ENCODE results near the gene MFRP. TPM values are rescaled to one million over a fixed set of nuclear protein-coding genes. Genes with fewer than 3 reads are reported as not detected.

MFRP gene
- total RNA-seq, 1 experiment from 2014 or later = not detected

DNA sequence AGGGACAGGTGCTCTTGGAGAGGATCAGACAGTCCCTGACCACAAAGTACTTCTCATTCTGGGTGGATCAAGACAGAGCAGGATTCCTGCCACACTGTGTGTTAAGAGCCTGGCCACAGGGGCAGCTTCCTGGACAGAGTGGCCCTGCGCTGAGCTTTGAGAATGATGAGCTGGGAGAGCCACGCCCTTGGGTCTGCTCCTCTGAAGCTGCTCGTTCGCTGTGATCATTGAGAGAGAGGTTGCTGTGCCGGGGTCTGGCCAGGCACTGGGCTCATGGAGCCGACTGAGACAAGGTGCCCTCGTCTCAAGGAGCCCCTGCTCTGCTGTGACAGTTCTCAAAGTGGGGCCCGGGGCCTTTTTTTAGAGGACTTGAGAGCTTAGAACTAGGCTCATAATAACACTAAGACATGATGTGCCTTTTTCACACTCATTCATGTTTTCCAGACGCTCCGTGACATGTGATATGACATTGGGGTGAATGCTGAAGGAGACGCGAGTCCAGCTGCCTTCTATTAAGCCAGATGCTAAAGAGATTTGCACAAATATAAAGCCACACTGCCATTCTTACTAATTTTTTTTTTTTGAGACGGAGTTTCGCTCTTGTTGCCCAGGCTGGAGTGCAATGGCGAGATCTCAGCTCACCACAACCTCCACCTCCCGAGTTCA, 1.6 kb upstream of the MFRP start:
- H3K9me3 ChIP-seq (ENCODE audit: control insufficient read depth, insufficient read depth, low read depth, low read length) = no peaks in the 10 kb centered on the region
- H3K27ac ChIP-seq (ENCODE audit: low read length) = no peak overlapping the region
- H3K4me3 ChIP-seq (ENCODE audit: low read depth in 2 of 2, low read length in 2 of 2) = no peak overlapping the region
- no peaks in the 10 kb centered on the region for H3K36me3 ChIP-seq (ENCODE audit: control insufficient read depth, insufficient read depth, low read length)
- ChIA-PET CTCF (interaction anchor here (0.5 to 1.5 kb wide), 3 partner anchors 10 to 987 kb away, joined by 4 to 5 read pairs (median 4); no protein-coding TSS in a partner anchor), POLR2A (interaction anchor here (0.7 kb wide), 1 partner anchor 65 kb away, joined by 3 read pairs; no protein-coding TSS in a partner anchor)
- intact Hi-C loops (cut with micrococcal nuclease; ENCODE audit: unreplicated experiment) (no loop called here), in situ Hi-C loops (cut with HindIII; ENCODE audit: low pct_unique_long_range_greater_than_20kb, low sequenced_read_pairs) (no loop called here)
- peaks cover 3% of the 10 kb centered on the region; the same call in 1 of the 2 replicates for H3K4me1 ChIP-seq (ENCODE audit: control insufficient read depth, insufficient read depth, low read length)
- BruUV-seq (replicated peaks) = no TSS peak
- TF ChIP-seq TCF7L2 (IDR thresholded peaks at IDR 0.05; ENCODE audit: low read depth, low read length) (no peak), POLR2AphosphoS5 (IDR thresholded peaks at IDR 0.05; ENCODE audit: low read depth, low read length) (no peak), SIN3A (IDR thresholded peaks at IDR 0.05; ENCODE audit: borderline replicate concordance, insufficient read depth, low read depth, low read length) (no peak)
- TF ChIP-seq, protein P1, sequence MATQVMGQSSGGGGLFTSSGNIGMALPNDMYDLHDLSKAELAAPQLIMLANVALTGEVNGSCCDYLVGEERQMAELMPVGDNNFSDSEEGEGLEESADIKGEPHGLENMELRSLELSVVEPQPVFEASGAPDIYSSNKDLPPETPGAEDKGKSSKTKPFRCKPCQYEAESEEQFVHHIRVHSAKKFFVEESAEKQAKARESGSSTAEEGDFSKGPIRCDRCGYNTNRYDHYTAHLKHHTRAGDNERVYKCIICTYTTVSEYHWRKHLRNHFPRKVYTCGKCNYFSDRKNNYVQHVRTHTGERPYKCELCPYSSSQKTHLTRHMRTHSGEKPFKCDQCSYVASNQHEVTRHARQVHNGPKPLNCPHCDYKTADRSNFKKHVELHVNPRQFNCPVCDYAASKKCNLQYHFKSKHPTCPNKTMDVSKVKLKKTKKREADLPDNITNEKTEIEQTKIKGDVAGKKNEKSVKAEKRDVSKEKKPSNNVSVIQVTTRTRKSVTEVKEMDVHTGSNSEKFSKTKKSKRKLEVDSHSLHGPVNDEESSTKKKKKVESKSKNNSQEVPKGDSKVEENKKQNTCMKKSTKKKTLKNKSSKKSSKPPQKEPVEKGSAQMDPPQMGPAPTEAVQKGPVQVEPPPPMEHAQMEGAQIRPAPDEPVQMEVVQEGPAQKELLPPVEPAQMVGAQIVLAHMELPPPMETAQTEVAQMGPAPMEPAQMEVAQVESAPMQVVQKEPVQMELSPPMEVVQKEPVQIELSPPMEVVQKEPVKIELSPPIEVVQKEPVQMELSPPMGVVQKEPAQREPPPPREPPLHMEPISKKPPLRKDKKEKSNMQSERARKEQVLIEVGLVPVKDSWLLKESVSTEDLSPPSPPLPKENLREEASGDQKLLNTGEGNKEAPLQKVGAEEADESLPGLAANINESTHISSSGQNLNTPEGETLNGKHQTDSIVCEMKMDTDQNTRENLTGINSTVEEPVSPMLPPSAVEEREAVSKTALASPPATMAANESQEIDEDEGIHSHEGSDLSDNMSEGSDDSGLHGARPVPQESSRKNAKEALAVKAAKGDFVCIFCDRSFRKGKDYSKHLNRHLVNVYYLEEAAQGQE (IDR thresholded peaks at IDR 0.05; ENCODE audit: insufficient read depth in 1 of 2, low read depth in 2 of 2, low read length in 1 of 2) = no peak
- TF ChIP-seq, protein P2, sequence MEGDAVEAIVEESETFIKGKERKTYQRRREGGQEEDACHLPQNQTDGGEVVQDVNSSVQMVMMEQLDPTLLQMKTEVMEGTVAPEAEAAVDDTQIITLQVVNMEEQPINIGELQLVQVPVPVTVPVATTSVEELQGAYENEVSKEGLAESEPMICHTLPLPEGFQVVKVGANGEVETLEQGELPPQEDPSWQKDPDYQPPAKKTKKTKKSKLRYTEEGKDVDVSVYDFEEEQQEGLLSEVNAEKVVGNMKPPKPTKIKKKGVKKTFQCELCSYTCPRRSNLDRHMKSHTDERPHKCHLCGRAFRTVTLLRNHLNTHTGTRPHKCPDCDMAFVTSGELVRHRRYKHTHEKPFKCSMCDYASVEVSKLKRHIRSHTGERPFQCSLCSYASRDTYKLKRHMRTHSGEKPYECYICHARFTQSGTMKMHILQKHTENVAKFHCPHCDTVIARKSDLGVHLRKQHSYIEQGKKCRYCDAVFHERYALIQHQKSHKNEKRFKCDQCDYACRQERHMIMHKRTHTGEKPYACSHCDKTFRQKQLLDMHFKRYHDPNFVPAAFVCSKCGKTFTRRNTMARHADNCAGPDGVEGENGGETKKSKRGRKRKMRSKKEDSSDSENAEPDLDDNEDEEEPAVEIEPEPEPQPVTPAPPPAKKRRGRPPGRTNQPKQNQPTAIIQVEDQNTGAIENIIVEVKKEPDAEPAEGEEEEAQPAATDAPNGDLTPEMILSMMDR (IDR thresholded peaks at IDR 0.05) = no peak
- no peak for ATAC-seq
- DNase-seq (ENCODE audit: low read depth, low spot score) = no peak
- no peaks in the 10 kb centered on the region for H3K27me3 ChIP-seq (ENCODE audit: control insufficient read depth, insufficient read depth, low read length)

DNA sequence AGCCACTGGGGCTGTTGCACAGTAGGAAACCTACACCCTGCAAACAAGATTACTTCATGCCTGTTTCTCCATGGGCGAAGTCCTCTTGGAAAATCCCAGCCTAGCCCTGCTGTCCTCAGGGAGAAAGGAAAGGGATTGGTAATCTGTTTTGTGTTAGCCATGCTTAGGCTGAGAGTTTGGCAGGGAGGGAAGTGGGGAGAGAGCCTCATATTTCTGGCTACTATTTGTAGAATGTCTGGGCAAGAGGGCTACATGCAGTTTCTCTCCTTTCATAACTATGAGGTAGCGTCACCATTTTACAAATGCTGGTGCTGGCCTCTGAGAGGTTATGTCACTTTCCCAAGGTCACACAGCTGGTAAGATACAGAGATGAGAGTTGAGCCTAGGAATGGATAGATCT, 737 bp upstream of the MFRP start:
- H3K4me3 ChIP-seq (ENCODE audit: low read depth in 2 of 2, low read length in 2 of 2) = no peak overlapping the region
- intact Hi-C loops (cut with micrococcal nuclease; ENCODE audit: unreplicated experiment) (no loop called here), in situ Hi-C loops (cut with HindIII; ENCODE audit: low pct_unique_long_range_greater_than_20kb, low sequenced_read_pairs) (no loop called here)
- ChIA-PET POLR2A (no interaction called here), CTCF (no interaction called here)
- H3K27ac ChIP-seq (ENCODE audit: low read length) = no peak overlapping the region
- H3K4me1 ChIP-seq (ENCODE audit: control insufficient read depth, insufficient read depth, low read length) = no peaks in the 10 kb centered on the region
- H3K36me3 ChIP-seq (ENCODE audit: control insufficient read depth, insufficient read depth, low read length) = no peaks in the 10 kb centered on the region
- ATAC-seq (no peak), DNase-seq (ENCODE audit: low read depth, low spot score) (no peak)
- BruUV-seq (replicated peaks) = no TSS peak
- TF ChIP-seq POLR2AphosphoS5 (IDR thresholded peaks at IDR 0.05; ENCODE audit: low read depth, low read length) (no peak), TCF7L2 (IDR thresholded peaks at IDR 0.05; ENCODE audit: low read depth, low read length) (no peak), SIN3A (IDR thresholded peaks at IDR 0.05; ENCODE audit: borderline replicate concordance, insufficient read depth, low read depth, low read length) (no peak)
- TF ChIP-seq, protein P1 (IDR thresholded peaks at IDR 0.05; ENCODE audit: insufficient read depth in 1 of 2, low read depth in 2 of 2, low read length in 1 of 2) = no peak
- TF ChIP-seq, protein P2 (IDR thresholded peaks at IDR 0.05) = no peak
- H3K9me3 ChIP-seq (ENCODE audit: control insufficient read depth, insufficient read depth, low read depth, low read length) = no peaks in the 10 kb centered on the region
- no peaks in the 10 kb centered on the region for H3K27me3 ChIP-seq (ENCODE audit: control insufficient read depth, insufficient read depth, low read length)
